GM12878 (cell line): ENCODE results near the gene BLOC1S4. TPM values are rescaled to one million over a fixed set of nuclear protein-coding genes. Genes with fewer than 3 reads are reported as not detected.

Experiments used
- ATAC-seq: fragments of 200-7000 bp; cut with Tn5 transposase; 3 replicates; pipeline ENCODE4 v1.9.1; 2020; ENCODE audit warnings: mild to moderate bottlenecking, moderate library complexity
- BruUV-seq: library from RNA; stranded (reverse); fragments of 400-500 nt; replicated peaks from 2 replicates; lab custom pipeline; 2021; lab: Mats Ljungman, UMichigan
- CTCF ChIA-PET: fragments of 300-600 bp; sonication (Branson Sonifier 250); formaldehyde crosslinking; extraction: SDS; loops from one replicate; lab custom pipeline; 2021; ENCODE audit warnings: inconsistent platforms; lab: Yijun Ruan, JAX
- POLR2A ChIA-PET: fragments of 350-600 bp; formaldehyde crosslinking; extraction: SDS; loops from one replicate; lab custom pipeline; 2021; ENCODE audit warnings: inconsistent platforms; lab: Charles Lee
- RAD21 ChIA-PET: fragments of 300-600 bp; sonication (Branson Sonifier 250); formaldehyde crosslinking; loops from one replicate; lab custom pipeline; 2023; ENCODE audit warnings: antibody characterized with exemption; ENCODE audit not compliant: unreplicated experiment; lab: Charles Lee
- SMC1A ChIA-PET: fragments of 300-600 bp; sonication (Branson Sonifier 250); formaldehyde crosslinking; loops from one replicate; lab custom pipeline; 2023; ENCODE audit not compliant: unreplicated experiment, uncharacterized antibody; lab: Charles Lee
- DNase-seq: peaks from one replicate; pipeline ENCODE4 v3.0.0-alpha.2; 2011; ENCODE audit warnings: low read depth, low spot score
- FAIRE-seq: peaks from 3 replicates; lab custom pipeline; 2011; peaks lifted over from hg19 to GRCh38; lab: Jason Lieb, UNC
- H2AFZ ChIP-seq: 2 replicates; pipeline ENCODE4 v1.6.0; 2011; ENCODE audit warnings: low read depth, low read length, control low read depth; ENCODE audit not compliant: control insufficient read depth
- H3K27ac ChIP-seq: 2 replicates; pipeline ENCODE4 v1.5.1; 2011; ENCODE audit warnings: control low read depth; ENCODE audit not compliant: control insufficient read depth, insufficient read depth
- H3K27me3 ChIP-seq, 2 experiments: replicated peaks in 1 of 2; 2 replicates each; pipeline versions ENCODE4 v1.6.0 to v1.6.1; 2011; ENCODE audit warnings: low read length in 1 of 2; ENCODE audit not compliant: control insufficient read depth in 2 of 2, insufficient read depth in 2 of 2
- H3K36me3 ChIP-seq, 2 experiments: 2 replicates each; pipeline ENCODE4 v1.5.1; 2011; ENCODE audit warnings: low read length in 1 of 2; ENCODE audit not compliant: control insufficient read depth in 2 of 2, insufficient read depth in 2 of 2
- H3K4me1 ChIP-seq: 2 replicates; pipeline ENCODE4 v1.6.1; 2011; ENCODE audit warnings: mild to moderate bottlenecking, low read length, moderate library complexity, mixed read lengths; ENCODE audit not compliant: control insufficient read depth, insufficient read depth
- H3K4me2 ChIP-seq: 2 replicates; pipeline ENCODE4 v1.6.0; 2011; ENCODE audit warnings: control low read depth; ENCODE audit not compliant: control insufficient read depth, insufficient read depth
- H3K4me3 ChIP-seq: fragments of 200-600 bp; sonication (generic); 2 replicates; pipeline ENCODE4 v1.5.1; 2016
- H3K79me2 ChIP-seq: 2 replicates; pipeline ENCODE4 v1.6.0; 2011; ENCODE audit warnings: low read length; ENCODE audit not compliant: control insufficient read depth, insufficient read depth
- H3K9ac ChIP-seq: 2 replicates; pipeline ENCODE4 v1.8.0; 2011; ENCODE audit warnings: low read length, control low read depth, mixed read lengths; ENCODE audit not compliant: control insufficient read depth, insufficient read depth
- H3K9me3 ChIP-seq: replicated peaks from 3 replicates; pipeline ENCODE4 v1.5.1; 2011; ENCODE audit warnings: mild to moderate bottlenecking, low read length; ENCODE audit not compliant: control insufficient read depth, insufficient read depth
- H4K20me1 ChIP-seq: 2 replicates; pipeline ENCODE4 v1.6.0; 2011; ENCODE audit not compliant: control insufficient read depth, insufficient read depth
- BHLHE40 ChIP-seq, 2 experiments: fragments of 450-650 bp in 1 of 2; IDR thresholded peaks; 2 replicates each; pipeline ENCODE4 v1.6.1; 2011 to 2017; ENCODE audit warnings: low read depth in 2 of 2, borderline replicate concordance in 1 of 2, improper control_type of control experiment in 1 of 2, low read length in 1 of 2, mild to moderate bottlenecking in 1 of 2
- EZH2 ChIP-seq: IDR thresholded peaks from 2 replicates; pipeline ENCODE4 v1.6.1; 2012; ENCODE audit warnings: low read depth, mild to moderate bottlenecking, control low read depth, inconsistent platforms, low read length, borderline replicate concordance; ENCODE audit not compliant: control insufficient read depth
- FOXK2 ChIP-seq: fragments of 450-650 bp; IDR thresholded peaks from 2 replicates; pipeline ENCODE4 v1.6.1; 2017; ENCODE audit warnings: mild to moderate bottlenecking, moderate library complexity
- IRF4 ChIP-seq: IDR thresholded peaks from 2 replicates; pipeline ENCODE4 v1.6.1; 2011; ENCODE audit warnings: low read depth, low read length
- KLF5 ChIP-seq: fragments of 450-650 bp; IDR thresholded peaks from 2 replicates; pipeline ENCODE4 v1.6.1; 2014; ENCODE audit warnings: mild to moderate bottlenecking; ENCODE audit not compliant: partially characterized antibody
- ZBTB4 ChIP-seq: fragments of 450-650 bp; formaldehyde crosslinking; IDR thresholded peaks from 2 replicates; pipeline ENCODE4 v1.4.0; 2022; ENCODE audit warnings: mild to moderate bottlenecking, moderate library complexity
- ZNF274 ChIP-seq: IDR thresholded peaks from one replicate; pipeline ENCODE4 v1.8.0; 2011; ENCODE audit not compliant: insufficient read length, insufficient read depth
- ZSCAN29 ChIP-seq: fragments of 450-650 bp; IDR thresholded peaks from 2 replicates; pipeline ENCODE4 v1.6.1; 2017; ENCODE audit warnings: mild to moderate bottlenecking, moderate library complexity
- WGBS: methylation state at CpG from one replicate; pipeline ENCODE4 v1.1.6; 2016; ENCODE audit warnings: low lambda C conversion rate; ENCODE audit not compliant: insufficient replicate concordance, insufficient coverage; ENCODE audit errors: missing lambda C conversion rate; 5-methylcytosine and 5-hydroxymethylcytosine counted together
- in situ Hi-C: fragments of 300-500 bp; cut with MboI; formaldehyde crosslinking; loops from 9 replicates; pipeline ENCODE4 v1.14.3; 2018; ENCODE audit warnings: mixed read lengths
- intact Hi-C: fragments of 100-400 bp; cut with micrococcal nuclease; formaldehyde crosslinking; loops from one replicate; pipeline ENCODE4 v1.14.2; 2022; ENCODE audit not compliant: unreplicated experiment
- polyA plus RNA-seq, 11 experiments: library from polyadenylated mRNA; depleted of rRNA in 4 of 11; unstranded in 6 of 11; stranded (reverse) in 5 of 11; fragments of >200 nt; fragmentation: Nextera tagmentation in 4 of 11; fragmentation: Illumina TruSeq in 1 of 11; extraction: Ambion mirVana in 4 of 11; extraction: Trizol in 1 of 11; gene quantifications; 1 replicate in 1 of 11; 2 replicates in 10 of 11; pipeline versions ENCODE4 v1.2.1 to v1.2.3, GENCODE V29; 2011 to 2016; ENCODE audit warnings: inconsistent platforms in 2 of 11, missing spikeins in 2 of 11, low read depth in 1 of 11
- total RNA-seq, 4 experiments: library from RNA; depleted of rRNA in 3 of 4; stranded (reverse); fragments of >200 nt in 3 of 4; fragmentation: Illumina TruSeq in 1 of 4; extraction: Trizol in 1 of 4; gene quantifications; 2 replicates each; pipeline versions ENCODE4 v1.2.1 to v1.2.3, GENCODE V29; 2013 to 2021
- TF ChIP-seq, protein P1 (sequence below): IDR thresholded peaks from 2 replicates; pipeline ENCODE4 v1.6.1; 2011; ENCODE audit warnings: borderline replicate concordance, low read depth, mild to moderate bottlenecking, moderate library complexity, mixed read lengths, low read length; ENCODE audit not compliant: insufficient read depth; ENCODE audit errors: extremely low read length

Gene BLOC1S4
- total and polyA plus RNA-seq, 10 of the 15 experiments (the other 5 are each of a cell fraction or from before 2014, with no cell fraction given): 2.7 to 23.8 (median 9.5) TPM

GRCh38 chr4:6724421-6725111 lies 8.6 kb downstream of the BLOC1S4 start:
- ATAC-seq (no peak), DNase-seq (no peak), FAIRE-seq (no peak)
- ChIA-PET POLR2A (no interaction called here), CTCF (interaction anchor here (0.7 kb wide), 1 partner anchor 175 kb away, joined by 3 read pairs; no protein-coding TSS in a partner anchor), RAD21 (interaction anchor here (1.4 kb wide), 1 partner anchor 149 kb away, joined by 5 read pairs; no protein-coding TSS in a partner anchor), SMC1A (interaction anchor here (0.7 to 1.8 kb wide), 2 partner anchors 105 to 149 kb away, joined by 3 to 5 read pairs; no protein-coding TSS in a partner anchor)
- no peak overlapping the region for H3K9ac ChIP-seq
- no peaks in the 10 kb centered on the region for H3K9me3 ChIP-seq
- in situ Hi-C loops: loop anchor here (5.0 kb wide), 2 partner anchors 143 to 348 kb away; no protein-coding TSS in a partner anchor
- no peak overlapping the region for H2AFZ ChIP-seq
- no peaks in the 10 kb centered on the region for H3K36me3 ChIP-seq
- H4K20me1 ChIP-seq: no peaks in the 10 kb centered on the region
- no peak overlapping the region for H3K4me2 ChIP-seq
- TF ChIP-seq ZSCAN29 (no peak), BHLHE40 (IDR thresholded peaks at IDR 0.05; ENCODE audit: borderline replicate concordance in 1 of 2, low read depth in 2 of 2, low read length in 1 of 2) (no peak), KLF5 (no peak), ZBTB4 (CRISPR knock-in tag) (no peak), EZH2 (no peak), IRF4 (no peak), FOXK2 (no peak), ZNF274 (no peak)
- TF ChIP-seq, protein P1, sequence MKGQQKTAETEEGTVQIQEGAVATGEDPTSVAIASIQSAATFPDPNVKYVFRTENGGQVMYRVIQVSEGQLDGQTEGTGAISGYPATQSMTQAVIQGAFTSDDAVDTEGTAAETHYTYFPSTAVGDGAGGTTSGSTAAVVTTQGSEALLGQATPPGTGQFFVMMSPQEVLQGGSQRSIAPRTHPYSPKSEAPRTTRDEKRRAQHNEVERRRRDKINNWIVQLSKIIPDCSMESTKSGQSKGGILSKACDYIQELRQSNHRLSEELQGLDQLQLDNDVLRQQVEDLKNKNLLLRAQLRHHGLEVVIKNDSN: no peak
- intact Hi-C loops: no loop called here
- peaks cover 7% of the 10 kb centered on the region for H3K4me1 ChIP-seq
- 40% methylated on average over 21 of the region's 21 CpGs for WGBS
- no TSS peak for BruUV-seq
- no peaks in the 10 kb centered on the region for H3K27me3 ChIP-seq
- H3K79me2 ChIP-seq: no peaks in the 10 kb centered on the region
- no peak overlapping the region for H3K27ac ChIP-seq
- no peak overlapping the region for H3K4me3 ChIP-seq
